Measurements from ENCODE around the gene ATP10A. TPM values are rescaled to one million over a fixed set of nuclear protein-coding genes. Genes with fewer than 3 reads are reported as not detected.

The ATP10A gene
- total RNA-seq, 1 experiment from 2014 or later = not detected

- H3K27ac Mint-ChIP-seq (ENCODE audit: unreplicated experiment) = no peak overlapping the region
- no peaks in the 10 kb centered on the region for H3K4me1 ChIP-seq
- POLR2A ChIA-PET = no interaction called here
- intact Hi-C loops (cut with micrococcal nuclease; ENCODE audit: unreplicated experiment) = no loop called here
- BruUV-seq (replicated peaks) = no TSS peak
- H3K9me3 Mint-ChIP-seq (ENCODE audit: unreplicated experiment) = no peaks in the 10 kb centered on the region
- H3K27me3 Mint-ChIP-seq (ENCODE audit: insufficient read depth, unreplicated experiment) = no peaks in the 10 kb centered on the region
- H3K36me3 ChIP-seq (ENCODE audit: control insufficient read depth, insufficient read depth, low read length) = no peaks in the 10 kb centered on the region
- H3K36me3 Mint-ChIP-seq (ENCODE audit: insufficient read depth, unreplicated experiment) = no peaks in the 10 kb centered on the region
- no peak overlapping the region for H3K4me3 ChIP-seq (ENCODE audit: low read depth, low read length)
- H3K9me3 ChIP-seq = no peaks in the 10 kb centered on the region
- no peak for DNase-seq
- no peaks in the 10 kb centered on the region for H3K27me3 ChIP-seq (replicated peaks; ENCODE audit: control insufficient read depth, insufficient read depth, low read length)
- no peaks in the 10 kb centered on the region for H3K4me1 Mint-ChIP-seq (ENCODE audit: low read depth, unreplicated experiment)
- TF ChIP-seq, protein P1, sequence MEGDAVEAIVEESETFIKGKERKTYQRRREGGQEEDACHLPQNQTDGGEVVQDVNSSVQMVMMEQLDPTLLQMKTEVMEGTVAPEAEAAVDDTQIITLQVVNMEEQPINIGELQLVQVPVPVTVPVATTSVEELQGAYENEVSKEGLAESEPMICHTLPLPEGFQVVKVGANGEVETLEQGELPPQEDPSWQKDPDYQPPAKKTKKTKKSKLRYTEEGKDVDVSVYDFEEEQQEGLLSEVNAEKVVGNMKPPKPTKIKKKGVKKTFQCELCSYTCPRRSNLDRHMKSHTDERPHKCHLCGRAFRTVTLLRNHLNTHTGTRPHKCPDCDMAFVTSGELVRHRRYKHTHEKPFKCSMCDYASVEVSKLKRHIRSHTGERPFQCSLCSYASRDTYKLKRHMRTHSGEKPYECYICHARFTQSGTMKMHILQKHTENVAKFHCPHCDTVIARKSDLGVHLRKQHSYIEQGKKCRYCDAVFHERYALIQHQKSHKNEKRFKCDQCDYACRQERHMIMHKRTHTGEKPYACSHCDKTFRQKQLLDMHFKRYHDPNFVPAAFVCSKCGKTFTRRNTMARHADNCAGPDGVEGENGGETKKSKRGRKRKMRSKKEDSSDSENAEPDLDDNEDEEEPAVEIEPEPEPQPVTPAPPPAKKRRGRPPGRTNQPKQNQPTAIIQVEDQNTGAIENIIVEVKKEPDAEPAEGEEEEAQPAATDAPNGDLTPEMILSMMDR (IDR thresholded peaks at IDR 0.05; ENCODE audit: insufficient read depth in 1 of 2, low read depth in 1 of 2, low read length in 1 of 2, severe bottlenecking in 1 of 2, unreplicated experiment in 1 of 2) = no peak
- CTCF ChIA-PET = no interaction called here
- no peak overlapping the region for H3K4me3 Mint-ChIP-seq (ENCODE audit: unreplicated experiment)
These were observed 185.2 kb downstream of the ATP10A start for GRCh38 chr15:25677719-25678499.

DNA sequence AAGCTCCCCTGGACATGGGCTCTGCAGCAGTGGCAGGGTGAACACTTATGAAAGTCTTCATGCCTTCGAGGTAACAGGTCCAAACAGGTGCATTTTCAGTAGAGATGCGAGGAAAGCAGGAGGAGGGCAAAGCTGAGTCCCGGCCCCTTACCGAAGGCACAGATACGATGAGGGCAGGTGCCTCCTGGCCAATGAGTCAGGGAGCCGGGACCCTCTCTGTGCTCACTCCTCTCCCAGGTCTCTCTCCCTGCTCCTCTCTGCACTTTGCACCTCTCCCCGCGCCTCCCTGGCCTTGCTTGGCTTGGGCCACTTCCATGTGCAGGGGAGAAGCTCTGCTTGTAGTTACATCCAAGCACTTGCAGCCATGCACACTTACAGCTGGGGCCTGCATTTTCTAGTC, 187.1 kb downstream of the ATP10A start:
- no peak overlapping the region for H3K27ac Mint-ChIP-seq (ENCODE audit: unreplicated experiment)
- no TSS peak for BruUV-seq (replicated peaks)
- Histone ChIP-seq H3K4me3 (ENCODE audit: low read depth, low read length) (no peak overlapping the region), H3K27me3 (replicated peaks; ENCODE audit: control insufficient read depth, insufficient read depth, low read length) (no peaks in the 10 kb centered on the region), H3K4me1 (no peaks in the 10 kb centered on the region), H3K36me3 (ENCODE audit: control insufficient read depth, insufficient read depth, low read length) (no peaks in the 10 kb centered on the region), H3K9me3 (no peaks in the 10 kb centered on the region)
- no peaks in the 10 kb centered on the region for H3K27me3 Mint-ChIP-seq (ENCODE audit: insufficient read depth, unreplicated experiment)
- TF ChIP-seq, protein P1 (IDR thresholded peaks at IDR 0.05; ENCODE audit: insufficient read depth in 1 of 2, low read depth in 1 of 2, low read length in 1 of 2, severe bottlenecking in 1 of 2, unreplicated experiment in 1 of 2) = no peak
- intact Hi-C loops (cut with micrococcal nuclease; ENCODE audit: unreplicated experiment) = no loop called here
- no peaks in the 10 kb centered on the region for H3K9me3 Mint-ChIP-seq (ENCODE audit: unreplicated experiment)
- CTCF ChIA-PET = no interaction called here
- POLR2A ChIA-PET = no interaction called here
- no peak for DNase-seq
- H3K4me1 Mint-ChIP-seq (ENCODE audit: low read depth, unreplicated experiment) = no peaks in the 10 kb centered on the region
- no peaks in the 10 kb centered on the region for H3K36me3 Mint-ChIP-seq (ENCODE audit: insufficient read depth, unreplicated experiment)
- no peak overlapping the region for H3K4me3 Mint-ChIP-seq (ENCODE audit: unreplicated experiment)

DNA sequence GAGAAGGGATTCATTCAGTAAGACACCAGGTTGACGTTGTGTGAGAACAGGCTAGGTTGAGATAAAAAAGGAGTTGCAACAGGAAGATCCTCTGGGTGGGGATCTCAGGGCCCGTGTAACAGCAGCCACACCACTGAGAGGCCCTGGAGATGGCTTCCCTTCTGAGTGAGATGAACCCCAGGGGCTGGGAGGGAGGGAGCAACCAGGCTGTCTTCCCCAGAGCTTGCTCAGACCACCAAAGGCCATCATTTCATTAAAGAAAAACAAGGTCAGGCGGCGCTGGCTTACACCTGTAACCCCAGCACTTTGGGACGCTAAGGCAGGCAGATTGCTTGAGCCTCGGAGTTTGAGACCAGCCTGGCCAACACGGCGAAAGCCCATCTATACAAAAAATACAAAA, 187.7 kb downstream of the ATP10A start:
- intact Hi-C loops (cut with micrococcal nuclease; ENCODE audit: unreplicated experiment) = no loop called here
- H3K4me1 ChIP-seq = 0 out of 2 replicates have a peak, but pooled peaks cover 4% of the 10 kb centered on the region
- ChIA-PET CTCF (no interaction called here), POLR2A (no interaction called here)
- Mint-ChIP-seq H3K4me3 (ENCODE audit: unreplicated experiment) (no peak overlapping the region), H3K36me3 (ENCODE audit: insufficient read depth, unreplicated experiment) (no peaks in the 10 kb centered on the region), H3K9me3 (ENCODE audit: unreplicated experiment) (no peaks in the 10 kb centered on the region), H3K27me3 (ENCODE audit: insufficient read depth, unreplicated experiment) (no peaks in the 10 kb centered on the region), H3K4me1 (ENCODE audit: low read depth, unreplicated experiment) (peaks cover 3% of the 10 kb centered on the region), H3K27ac (ENCODE audit: unreplicated experiment) (no peak overlapping the region)
- TF ChIP-seq, protein P1 (IDR thresholded peaks at IDR 0.05; ENCODE audit: insufficient read depth in 1 of 2, low read depth in 1 of 2, low read length in 1 of 2, severe bottlenecking in 1 of 2, unreplicated experiment in 1 of 2) = no peak
- no peak overlapping the region for H3K4me3 ChIP-seq (ENCODE audit: low read depth, low read length)
- no TSS peak for BruUV-seq (replicated peaks)
- DNase-seq = no peak
- H3K36me3 ChIP-seq (ENCODE audit: control insufficient read depth, insufficient read depth, low read length) = no peaks in the 10 kb centered on the region
- no peaks in the 10 kb centered on the region for H3K27me3 ChIP-seq (replicated peaks; ENCODE audit: control insufficient read depth, insufficient read depth, low read length)
- H3K9me3 ChIP-seq = no peaks in the 10 kb centered on the region

Measured in Caco-2 (cell line).